Upper lobe of left lung (tissue), 4 donors: Measurements from ENCODE around the gene ATG7.

Source experiments
- CTCF ChIP-seq, 6 experiments: fragments of 450-650 bp in 4 of 6; fragments of 200-600 bp in 2 of 6; sonication (generic) in 2 of 6; IDR thresholded peaks; one replicate each; pipeline ENCODE4 v1.5.1; 2016 to 2019; ENCODE audit warnings: antibody characterized with exemption in 6 of 6
- EP300 ChIP-seq, 4 donors: sonication (generic); formaldehyde crosslinking; IDR thresholded peaks; one replicate each; pipeline ENCODE4 v1.5.1; 2017; ENCODE audit warnings: antibody characterized with exemption in 4 of 4, control low read depth in 2 of 4
- POLR2A ChIP-seq, 4 donors: fragments of 450-650 bp; IDR thresholded peaks; one replicate each; pipeline ENCODE4 v1.5.1; 2016 to 2017; ENCODE audit warnings: antibody characterized with exemption in 4 of 4, mild to moderate bottlenecking in 2 of 4
- POLR2AphosphoS5 ChIP-seq, 2 donors: sonication (generic); formaldehyde crosslinking; IDR thresholded peaks; one replicate each; pipeline ENCODE4 v1.5.1; 2017; ENCODE audit warnings: antibody characterized with exemption in 2 of 2

- TF ChIP-seq CTCF (IDR thresholded peaks at IDR 0.05) (no peak), POLR2AphosphoS5 (IDR thresholded peaks at IDR 0.05) (no peak), POLR2A (IDR thresholded peaks at IDR 0.05) (no peak), EP300 (IDR thresholded peaks at IDR 0.05) (no peak)
Measured at GRCh38 chr3:11576453-11576852, 304.3 kb downstream of the ATG7 start.
